AG09309 (cell line): ENCODE measurements around the gene CCDC57.

ENCODE experiments used
- DNase-seq: peaks from one replicate; pipeline ENCODE4 v3.0.0-alpha.2; 2010; ENCODE audit warnings: low read depth
- H3K4me3 ChIP-seq: 2 replicates; pipeline ENCODE4 v1.5.1; 2011; ENCODE audit warnings: mild to moderate bottlenecking, low read depth, low read length, moderate library complexity; ENCODE audit not compliant: control insufficient read depth
- CTCF ChIP-seq: IDR thresholded peaks from 2 replicates; pipeline ENCODE4 v1.5.1; 2011; ENCODE audit warnings: mild to moderate bottlenecking, low read depth, low read length, inconsistent platforms; ENCODE audit not compliant: insufficient read depth, control insufficient read depth; ENCODE audit errors: missing control alignments

The CCDC57 gene

GRCh38 chr17:82205720-82206508 is 6.7 kb downstream of the CCDC57 start:
- peak; percentile 90 for TF ChIP-seq CTCF
- no peak overlapping the region for H3K4me3 ChIP-seq
- no peak for DNase-seq

- DNase-seq: no peak
- TF ChIP-seq CTCF: no peak
- H3K4me3 ChIP-seq: no peak overlapping the region
Observed at GRCh38 chr17:82204831-82205719, 7.6 kb downstream of the CCDC57 start.

- no peak overlapping the region for H3K4me3 ChIP-seq
- DNase-seq: no peak
- TF ChIP-seq CTCF: no peak
Observed at GRCh38 chr17:82203920-82204319, 8.7 kb downstream of the CCDC57 start.

GRCh38 chr17:82202981-82203380 is 9.7 kb downstream of the CCDC57 start:
- H3K4me3 ChIP-seq: no peak overlapping the region
- no peak for DNase-seq

GRCh38 chr17:82201498-82201910 is 11.1 kb downstream of the CCDC57 start:
- no peak for DNase-seq
- no peak for TF ChIP-seq CTCF
- no peak overlapping the region for H3K4me3 ChIP-seq

More at GRCh38 chr17:82202981-82203380, 9.7 kb downstream of the CCDC57 start:
- no peak for TF ChIP-seq CTCF

- no peak for DNase-seq
- no peak for TF ChIP-seq CTCF
- H3K4me3 ChIP-seq: no peak overlapping the region
Observed at GRCh38 chr17:82200743-82201497, 11.7 kb downstream of the CCDC57 start.
